ENCODE results near the gene SV2B.
A peak's percentile ranks its signal among the peaks of the same experiment; 100 is the strongest.

Gene SV2B

DNA sequence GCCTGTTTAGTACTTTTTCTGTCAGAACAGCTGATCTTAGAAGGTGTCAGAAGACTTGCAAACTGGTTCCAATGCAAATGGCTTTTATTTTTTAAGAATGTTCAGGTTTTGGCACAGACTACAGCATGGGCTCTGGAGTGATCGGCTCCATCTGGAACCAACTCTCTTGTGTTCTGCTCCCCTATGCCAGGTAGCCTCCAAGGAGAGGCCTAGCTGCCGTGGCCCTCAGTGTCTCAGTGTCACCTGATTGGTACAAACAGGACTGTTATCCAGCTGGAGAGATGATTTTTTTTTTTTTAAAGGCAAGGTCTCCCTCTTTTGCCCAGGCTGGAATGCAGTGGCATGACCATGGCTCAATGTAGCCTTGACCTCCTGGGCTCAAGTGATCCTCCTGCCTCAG is 183.1 kb downstream of the SV2B start:
- DNase-seq, result no peak

DNA sequence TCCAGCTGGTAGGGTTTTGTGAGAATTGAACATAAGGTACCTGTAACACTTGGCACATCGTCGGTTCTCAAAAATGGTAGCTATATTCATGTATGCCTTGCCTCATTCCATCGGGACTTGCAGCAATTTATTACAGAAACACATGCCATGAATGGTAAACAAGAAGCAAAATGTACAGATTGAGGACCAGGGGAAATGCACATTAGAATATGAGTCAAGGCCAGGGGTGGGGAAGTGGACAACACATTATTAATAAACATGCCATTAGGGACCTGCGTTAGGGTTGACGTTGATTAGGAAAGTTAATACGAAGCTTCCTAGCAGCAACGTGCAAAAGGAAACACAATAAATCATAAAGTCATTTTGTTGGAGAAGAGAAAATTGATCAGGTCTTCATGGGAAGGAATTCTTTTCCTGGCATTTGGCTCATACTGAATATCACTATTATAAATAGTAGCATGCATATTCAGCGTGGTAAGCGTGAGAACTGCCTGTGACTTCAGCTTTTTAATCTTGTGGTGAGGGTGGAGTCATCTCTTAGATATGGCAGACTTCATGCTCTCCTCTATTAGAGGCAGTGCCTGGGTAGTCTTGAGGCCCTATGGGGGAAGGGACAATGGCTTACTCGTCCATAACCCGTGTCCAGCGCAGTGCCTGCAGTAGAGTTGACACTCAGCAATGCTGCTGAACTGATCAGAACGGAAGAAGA is 184.9 kb downstream of the SV2B start:
- DNase-seq, result no peak

DNA sequence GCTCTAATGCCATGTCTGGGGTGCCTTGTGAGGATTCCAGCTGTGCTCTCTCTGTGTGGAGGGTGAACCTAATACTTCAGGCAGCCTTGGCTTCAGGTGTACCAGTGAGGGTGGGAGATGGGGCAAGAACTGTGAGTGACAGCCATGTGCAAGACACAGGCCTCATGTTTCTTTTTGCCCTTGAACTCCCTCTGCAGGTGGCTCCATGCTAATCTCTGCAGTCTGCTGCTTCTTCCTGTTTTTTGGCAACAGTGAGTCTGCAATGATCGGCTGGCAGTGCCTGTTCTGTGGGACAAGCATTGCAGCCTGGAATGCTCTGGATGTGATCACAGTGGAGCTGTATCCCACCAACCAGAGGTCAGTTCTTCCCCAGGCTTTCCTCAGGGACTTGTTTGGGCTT is 189.3 kb downstream of the SV2B start:
- DNase-seq, result no peak

DNA sequence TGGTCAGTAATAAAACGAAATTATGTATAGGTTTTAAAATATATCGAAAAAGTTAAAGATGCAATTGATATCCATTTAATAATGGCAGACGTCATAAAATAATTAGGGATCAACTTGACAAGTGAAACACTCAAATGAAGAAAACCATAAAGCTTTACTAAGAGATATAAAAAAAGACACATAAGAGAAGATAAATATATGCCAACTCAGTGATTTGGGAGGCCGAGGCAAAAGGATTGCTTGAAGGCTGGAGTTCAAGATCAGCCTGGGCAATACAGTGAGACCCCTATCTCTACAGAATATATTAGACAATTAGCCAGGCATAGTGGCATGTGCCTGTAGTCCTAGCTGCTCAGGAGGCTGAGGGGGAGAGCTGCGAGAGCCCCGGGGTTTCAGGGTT is 190.5 kb downstream of the SV2B start:
- DNase-seq, result no peak

DNA sequence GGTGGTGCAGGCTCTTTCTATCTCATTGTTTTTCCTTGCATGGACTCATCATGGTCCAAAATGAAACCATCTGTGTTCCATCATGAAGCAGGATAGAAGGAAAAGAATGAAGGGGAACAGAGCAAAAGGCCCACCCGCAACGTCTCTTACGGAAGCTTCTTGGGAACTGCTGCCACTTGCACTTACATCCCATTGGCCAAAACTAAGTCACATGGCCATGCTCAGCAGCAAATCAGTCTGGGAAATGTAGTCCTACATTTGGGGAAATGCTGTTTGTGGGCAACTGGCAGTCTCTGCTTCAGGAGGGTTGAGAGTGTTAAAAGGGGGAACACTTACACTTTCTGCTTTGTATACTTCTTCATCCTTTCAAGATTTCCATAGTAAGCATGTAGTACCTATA is 191.6 kb downstream of the SV2B start:
- no peak for DNase-seq

DNA sequence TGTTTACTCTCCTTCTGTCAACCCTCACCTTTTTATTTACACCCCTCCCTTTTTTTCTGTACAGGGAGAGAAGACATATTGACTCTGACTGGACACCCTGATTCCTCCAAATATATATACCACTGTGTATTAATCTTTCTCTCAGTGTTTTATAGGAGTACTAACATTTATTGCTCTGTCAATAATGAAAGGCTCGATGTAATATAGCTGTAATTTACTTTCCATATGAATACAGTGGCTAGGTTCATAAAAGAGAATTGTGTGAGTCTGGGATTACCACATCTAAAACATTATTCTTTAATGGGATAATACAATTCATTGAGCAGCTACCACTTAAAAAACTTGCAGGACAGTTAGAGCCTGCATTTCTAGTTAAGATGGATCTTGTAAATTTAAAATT is 194.3 kb downstream of the SV2B start:
- no peak for DNase-seq

DNA sequence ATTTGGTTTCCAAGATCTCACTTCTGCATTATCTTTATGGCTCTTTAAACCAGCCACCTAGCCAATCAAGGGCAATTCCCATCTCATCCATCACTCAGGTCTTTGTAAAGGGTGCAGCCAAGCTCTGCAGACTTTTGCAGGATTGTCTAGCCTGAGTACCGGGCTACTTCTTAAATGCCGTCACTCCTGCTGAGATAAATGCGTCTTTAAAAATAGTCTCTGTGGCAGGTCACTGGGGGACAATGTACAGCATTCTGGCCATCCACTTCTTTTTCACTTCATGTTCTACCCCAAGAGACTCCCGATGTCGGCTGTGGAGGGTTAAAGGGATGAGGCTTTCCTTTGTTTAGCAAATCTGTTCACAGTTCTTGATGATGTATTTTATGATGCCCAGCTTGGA is 194.7 kb downstream of the SV2B start:
- no peak for DNase-seq

DNA sequence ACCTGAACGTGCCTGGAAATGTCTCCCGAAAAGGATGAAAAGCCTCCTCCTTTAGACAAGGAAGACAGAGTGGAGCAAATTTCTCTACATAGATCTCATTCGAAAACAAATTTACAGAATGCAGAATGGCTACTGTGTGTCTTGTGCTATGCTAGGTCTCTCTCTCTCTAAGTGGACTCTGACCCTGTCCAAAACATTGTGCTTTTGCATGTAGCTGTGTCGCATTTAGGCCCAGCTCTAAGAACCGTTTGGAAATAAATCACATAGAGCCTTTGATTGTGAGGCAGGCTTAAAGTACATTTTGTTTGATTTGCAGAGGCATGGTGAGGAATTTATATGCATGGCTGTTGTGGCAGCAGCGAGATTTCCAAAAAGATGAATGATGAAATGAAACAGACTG is 198.0 kb downstream of the SV2B start:
- no peak for DNase-seq

DNA sequence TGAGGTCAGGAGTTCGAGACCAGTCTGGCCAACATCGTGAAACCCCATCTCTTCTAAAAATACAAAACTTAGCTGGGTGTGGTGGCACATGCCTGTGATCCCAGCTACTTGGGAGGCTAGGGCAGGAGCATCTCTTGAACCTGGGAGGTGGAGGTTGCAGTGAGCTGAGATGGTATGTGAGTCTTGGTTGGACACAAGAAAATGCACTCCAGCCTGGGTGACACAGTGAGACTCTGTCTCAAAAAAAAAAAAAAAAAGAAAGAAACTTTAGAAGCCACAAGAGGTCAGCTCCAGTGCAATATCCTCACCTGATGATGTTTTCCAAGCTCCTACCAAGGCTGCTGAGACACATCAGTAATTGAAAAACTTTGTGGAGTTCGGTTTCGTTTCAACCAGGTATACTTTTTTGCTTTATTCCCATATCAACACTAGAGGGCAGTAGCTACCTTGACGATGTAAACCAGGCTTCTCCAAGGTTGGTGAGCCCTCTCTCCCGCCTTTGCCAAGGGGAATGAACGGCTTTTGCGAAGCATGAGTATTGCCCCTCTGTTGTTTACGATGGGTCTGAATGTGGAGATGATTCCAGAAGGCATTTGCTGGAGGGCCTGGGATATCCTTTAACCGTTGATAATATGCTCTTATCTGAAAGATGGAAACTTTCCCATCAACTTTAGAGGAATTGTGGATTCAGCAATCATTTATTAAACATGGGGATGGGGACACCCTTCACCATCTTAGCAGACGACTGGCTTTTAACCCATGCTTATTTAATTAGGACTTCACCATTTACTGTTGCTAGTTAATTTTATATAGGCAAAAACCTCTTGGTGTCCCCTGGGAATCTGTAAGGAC is 202.8 kb downstream of the SV2B start:
- DNase-seq, result peak; percentile 52

DNA sequence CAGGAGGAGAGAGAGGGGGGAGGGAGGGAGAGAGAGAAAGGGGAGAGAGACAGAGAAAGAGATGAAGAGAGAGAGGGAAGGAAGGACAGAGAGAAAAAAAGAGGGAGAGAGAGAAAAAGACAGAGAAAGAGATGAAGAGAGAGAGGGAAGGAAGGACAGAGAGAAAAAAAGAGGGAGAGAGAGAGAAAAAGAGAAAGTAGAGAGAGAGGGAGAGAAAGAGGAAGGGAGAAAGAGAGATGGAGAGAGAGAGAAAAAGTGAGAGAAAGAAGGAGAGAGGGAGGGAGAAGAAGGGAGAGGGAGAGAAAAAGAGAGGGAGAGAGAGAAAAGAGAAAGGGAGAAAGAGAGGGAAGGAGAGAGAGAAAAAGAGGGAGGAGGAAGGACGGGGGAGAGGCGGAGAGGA is 204.2 kb downstream of the SV2B start:
- no peak for DNase-seq

DNA sequence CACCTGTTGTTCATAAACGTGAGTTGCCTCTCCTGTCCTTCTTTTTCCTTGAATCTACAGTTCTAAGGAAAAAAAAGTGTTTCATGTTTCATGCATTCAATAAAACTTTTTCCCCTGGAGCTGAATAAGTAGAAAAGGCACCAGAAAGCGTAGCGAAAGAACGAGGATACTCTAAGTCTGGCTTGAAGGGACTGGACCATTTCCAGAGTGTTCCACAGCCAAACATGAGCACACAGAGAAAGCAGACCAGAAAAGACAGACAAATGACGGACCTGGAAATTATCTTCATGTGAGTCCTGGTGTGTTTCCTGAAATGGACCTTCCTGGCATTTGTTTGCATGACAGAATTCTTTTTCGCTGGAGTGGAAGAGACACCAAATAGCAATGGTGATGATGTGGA is 204.7 kb downstream of the SV2B start:
- DNase-seq, result no peak

DNA sequence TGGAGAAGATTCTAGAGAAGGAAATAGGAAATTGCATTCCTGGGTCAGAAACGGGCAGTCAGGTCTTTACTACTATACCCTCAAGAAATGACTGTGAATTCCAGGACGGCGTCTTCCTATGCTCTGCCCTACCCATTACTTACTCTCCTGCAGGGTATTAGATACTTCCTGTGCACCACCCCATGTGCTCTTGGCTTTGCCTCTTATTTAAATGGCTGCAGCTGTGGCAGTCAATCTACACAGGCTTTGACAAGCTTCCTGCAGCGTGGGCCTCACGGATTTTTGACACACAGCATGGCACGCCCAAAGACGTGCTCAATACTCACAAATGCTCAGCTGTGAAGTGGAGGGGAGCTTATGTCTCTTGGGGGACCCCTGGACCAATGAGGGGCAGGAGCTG is 206.1 kb downstream of the SV2B start:
- DNase-seq, result no peak

DNA sequence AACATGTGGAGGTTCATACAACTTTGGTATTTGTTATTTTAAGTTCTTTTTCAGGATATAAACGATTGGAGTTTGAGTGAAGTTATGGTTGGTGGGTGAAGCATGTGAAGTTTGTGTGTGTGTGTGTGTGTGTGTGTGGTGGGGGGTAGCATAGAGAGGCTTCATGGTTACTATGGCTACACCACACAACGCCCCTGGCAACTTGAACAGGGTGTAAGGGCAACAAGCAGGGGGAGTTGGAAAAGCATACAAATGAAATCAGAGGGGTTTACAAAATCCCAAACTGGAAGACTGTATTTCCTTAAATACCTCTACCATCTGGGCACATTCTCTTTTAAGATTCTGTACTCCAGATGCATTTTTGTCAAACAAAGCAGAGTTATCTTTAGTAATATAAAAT is 207.5 kb downstream of the SV2B start:
- DNase-seq, result no peak

DNA sequence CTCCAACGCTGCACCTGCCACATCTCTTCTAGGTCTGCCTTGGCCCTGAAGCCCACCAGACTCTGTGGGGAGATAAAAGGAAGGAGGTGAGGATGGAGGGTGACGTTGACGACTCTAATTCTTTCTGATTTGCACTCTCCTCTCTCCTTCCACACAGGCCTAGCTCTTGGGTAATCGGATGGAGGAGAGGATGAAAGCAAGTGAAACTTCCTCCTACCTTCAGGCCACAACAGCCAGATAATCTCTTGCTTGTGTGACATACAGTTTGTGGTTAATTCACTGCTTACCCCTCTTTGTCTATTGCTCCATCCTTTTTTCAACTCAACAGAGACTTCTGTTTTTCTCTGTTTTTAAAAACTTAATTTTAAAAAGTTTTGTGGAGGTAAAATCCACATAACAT is 208.1 kb downstream of the SV2B start:
- DNase-seq, result no peak

DNA sequence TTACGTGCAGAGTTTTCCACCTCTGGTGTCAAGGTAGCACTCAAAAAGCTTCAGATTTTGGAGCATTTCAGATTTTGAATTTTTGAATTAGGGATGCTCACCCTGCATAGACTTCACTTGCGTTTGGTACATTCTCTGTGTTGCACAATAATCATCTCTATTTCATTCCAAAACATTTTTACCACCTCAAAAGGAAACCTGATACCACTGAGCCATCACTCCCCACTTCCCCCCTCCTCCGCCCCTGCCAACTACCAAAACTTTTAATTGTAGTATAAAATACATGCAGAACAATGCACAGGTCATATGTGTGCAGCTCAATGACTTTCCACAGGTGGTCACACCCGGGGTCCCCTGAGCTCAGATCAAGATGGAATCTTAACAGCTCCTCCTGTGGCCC is 208.8 kb downstream of the SV2B start:
- no peak for DNase-seq

DNA sequence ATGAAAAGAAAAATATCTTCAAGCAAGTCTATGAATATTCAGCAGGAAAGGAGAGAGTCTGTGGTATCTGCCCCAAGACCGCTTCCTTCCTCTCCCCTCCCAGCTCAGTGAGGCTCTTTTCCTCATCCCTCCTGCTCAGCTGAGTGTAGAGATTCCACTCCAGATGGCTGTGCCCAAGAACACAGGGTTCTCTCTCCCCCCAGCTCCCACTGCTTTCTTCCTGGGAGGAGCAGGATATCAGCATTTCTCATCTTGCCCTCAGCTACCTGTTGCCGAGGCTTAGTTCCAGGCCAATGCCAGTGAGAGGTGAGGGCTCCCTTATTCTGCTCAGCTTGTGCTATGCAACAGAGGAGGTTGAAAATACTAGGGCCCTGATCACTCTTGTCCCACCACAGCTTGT is 211.9 kb downstream of the SV2B start:
- DNase-seq, result no peak

DNA sequence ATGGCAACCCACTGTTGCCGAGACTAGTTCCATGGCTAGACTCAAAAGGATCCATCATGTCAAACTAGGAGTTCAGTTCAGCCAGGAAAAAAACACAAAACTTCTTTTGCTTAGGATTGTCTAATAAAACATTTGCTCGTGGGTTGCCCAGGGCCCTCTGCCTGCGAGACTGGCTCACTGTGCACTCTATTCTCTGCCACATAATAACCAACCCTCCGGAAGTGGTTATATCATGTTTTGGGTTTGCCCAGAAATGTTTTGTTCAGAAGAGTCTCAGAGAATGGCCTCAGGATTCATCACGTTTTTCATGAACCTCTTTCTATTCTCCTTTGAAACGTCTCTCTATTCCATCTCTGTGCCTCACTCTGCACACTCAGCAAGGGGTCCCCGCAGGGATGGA is 216.1 kb downstream of the SV2B start:
- no peak for DNase-seq

DNA sequence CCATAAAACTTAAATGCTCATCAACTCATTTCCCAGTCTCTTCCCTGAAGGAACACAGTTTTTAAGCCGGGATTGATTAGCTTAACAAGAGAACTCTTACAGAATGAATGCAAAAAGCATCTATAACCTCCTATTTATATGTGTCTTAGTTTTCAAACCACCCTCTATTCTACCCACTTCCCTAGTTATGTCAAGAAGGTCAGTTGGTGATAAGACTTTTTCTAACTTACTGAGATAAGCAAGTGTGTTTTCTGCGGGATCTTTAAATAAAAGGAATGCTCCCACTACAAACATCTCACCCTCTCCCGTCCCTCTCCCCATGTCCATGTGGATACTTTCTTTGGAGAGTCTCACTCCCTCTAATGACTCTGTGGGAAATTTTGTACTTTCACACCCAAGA is 218.5 kb downstream of the SV2B start:
- no peak for DNase-seq

DNA sequence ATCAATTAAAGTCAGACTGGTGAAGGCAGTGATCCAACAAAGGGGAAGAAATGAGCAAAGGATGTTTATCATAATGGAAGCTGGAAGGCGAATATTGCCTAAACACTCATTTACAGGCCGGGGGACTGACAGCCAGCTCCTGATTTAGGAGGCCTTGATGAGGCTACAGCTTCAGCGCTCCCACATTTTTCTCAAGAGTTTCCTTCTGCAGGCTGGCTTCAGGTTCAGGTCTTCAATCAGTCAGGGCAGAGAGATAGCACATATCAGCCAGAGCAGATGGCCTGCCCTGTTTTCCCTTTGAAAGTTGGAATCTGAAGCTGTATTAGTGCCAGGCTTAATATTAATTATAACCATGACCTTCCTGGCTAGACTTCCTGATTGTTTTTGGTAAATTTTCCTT is 218.9 kb downstream of the SV2B start:
- DNase-seq, result no peak

DNA sequence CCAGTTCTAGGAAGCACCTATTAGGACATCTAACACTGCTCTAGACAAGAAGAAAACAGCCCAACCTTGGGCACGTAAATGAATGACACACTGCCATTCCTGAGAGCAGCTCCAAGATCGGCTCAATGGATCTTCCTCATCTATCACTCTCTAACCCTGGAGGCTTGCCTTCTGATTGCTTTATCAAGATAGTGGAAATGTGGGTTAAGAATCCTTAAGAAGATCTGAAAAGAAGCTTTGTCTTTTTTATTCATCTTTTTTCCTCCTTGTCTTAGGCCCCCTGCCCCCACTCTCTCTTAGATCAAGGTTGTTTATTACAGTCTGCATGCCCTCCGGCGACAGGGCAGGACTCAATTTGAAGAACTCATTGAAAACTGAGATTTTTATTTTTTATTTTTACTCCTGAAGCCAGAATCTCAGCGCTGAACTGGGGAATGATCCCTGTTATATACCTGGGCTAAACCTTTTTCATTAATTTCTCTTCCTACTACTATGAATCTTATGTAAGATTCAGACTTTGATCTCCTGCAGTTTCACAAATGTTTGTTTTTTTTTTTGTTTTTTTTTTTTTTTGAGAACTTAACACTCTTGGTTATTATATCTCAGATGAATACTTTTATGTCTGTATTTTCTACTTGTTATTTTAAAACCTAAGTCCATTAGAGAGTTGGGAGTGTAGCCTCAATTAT is 219.5 kb downstream of the SV2B start:
- DNase-seq, result no peak

DNA sequence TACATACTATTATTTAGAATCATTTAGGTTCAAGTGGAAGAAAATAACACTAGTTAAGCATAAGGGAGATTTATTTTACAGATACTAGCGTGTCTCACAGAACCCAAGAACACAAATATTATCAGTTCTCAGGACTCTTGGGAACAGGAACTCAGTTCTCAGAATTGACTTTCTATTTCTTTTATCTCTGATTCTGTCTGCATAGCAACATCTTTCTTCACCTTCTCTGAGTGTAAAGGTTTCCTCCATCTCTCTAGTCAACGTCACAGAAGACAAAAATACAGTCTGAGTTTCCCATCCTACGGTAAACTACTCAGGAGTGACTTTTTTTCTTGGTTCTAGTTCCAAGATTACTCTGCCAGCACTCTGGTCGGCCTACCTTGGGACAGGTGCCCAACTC is 220.0 kb downstream of the SV2B start:
- DNase-seq, result no peak

DNA sequence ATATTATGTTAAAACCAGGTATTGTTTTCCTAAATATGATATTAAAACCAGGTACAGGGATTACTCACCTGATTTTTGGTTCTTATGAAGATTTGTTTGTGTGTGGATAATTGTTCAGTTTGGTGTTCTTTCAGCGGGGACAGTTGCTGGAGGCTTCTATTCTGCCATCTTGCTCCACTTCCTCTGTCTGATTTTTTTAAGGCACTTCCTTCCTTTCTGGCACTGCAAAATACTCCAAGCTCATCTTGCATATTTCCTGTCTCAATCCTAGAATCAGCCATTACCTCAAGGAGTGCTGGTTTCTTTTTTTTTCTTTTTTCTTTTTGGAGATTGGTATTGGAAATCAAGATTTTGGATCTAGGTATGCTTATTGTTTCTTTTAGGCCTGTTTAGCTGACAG is 229.9 kb downstream of the SV2B start:
- no peak for DNase-seq

DNA sequence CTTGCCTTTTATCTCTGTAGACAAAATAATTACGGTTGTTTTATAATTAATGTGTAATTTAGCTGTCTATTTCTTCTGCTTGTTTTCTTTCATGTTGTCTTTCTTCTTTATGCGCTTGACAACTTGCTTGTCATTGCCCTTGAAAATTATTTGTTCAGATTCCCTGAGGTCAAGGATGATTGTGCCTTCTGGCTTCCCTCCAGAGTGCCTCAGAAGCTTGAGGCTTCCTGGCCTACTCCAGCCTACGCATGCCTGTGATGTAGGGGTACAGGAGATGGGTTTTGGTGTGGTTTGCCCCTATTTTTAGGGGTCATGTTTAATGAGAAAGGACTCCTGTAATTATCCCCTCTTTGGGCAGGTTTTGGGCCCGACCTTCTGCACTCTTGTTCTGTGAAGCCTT is 231.5 kb downstream of the SV2B start:
- no peak for DNase-seq

DNA sequence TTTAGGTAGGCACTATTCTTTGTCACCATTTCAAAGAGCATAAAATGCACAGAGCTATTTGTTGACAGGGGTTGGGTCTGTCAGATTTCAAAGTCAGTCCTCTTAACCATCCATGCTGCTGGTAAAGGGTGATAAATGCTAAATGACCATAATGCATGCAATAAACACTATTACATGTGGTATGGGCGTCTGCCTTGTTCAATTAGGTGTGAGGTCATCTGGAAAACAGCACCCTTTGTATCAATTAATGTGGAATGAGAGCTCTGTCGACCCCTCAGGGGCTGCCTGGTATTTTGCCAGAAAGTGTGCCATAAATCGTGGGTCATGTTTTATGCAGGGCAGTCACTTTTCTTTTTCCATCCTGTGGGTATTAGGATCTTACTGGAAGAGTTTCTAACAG is 235.6 kb downstream of the SV2B start:
- DNase-seq, result no peak

All from DMS79 treated with DMSO at 0.1 percent for 48 hours (cell line).